HG02884 (cell line): ENCODE results near the gene PLCL1.

Experiments
- ATAC-seq: cut with Tn5 transposase; IDR thresholded peaks from one replicate; pipeline ENCODE4 v1.9.1; 2021; ENCODE audit warnings: mild to moderate bottlenecking, moderate library complexity; ENCODE audit not compliant: unreplicated experiment

The PLCL1 gene

GRCh38 chr2:197884252-197884651 lies 79.9 kb downstream of the PLCL1 start:
- ATAC-seq = no peak

GRCh38 chr2:197885126-197885525 lies 80.7 kb downstream of the PLCL1 start:
- ATAC-seq = no peak

- no peak for ATAC-seq
These were observed 81.2 kb downstream of the PLCL1 start for GRCh38 chr2:197885587-197885986.

- no peak for ATAC-seq
These were observed 83.9 kb downstream of the PLCL1 start for GRCh38 chr2:197888321-197888720.

- ATAC-seq = peak; percentile 99
These were observed 84.6 kb downstream of the PLCL1 start for GRCh38 chr2:197889041-197889440.

- no peak for ATAC-seq
These were observed 85.8 kb downstream of the PLCL1 start for GRCh38 chr2:197890168-197890567.

- ATAC-seq = no peak
These were observed 87.6 kb downstream of the PLCL1 start for GRCh38 chr2:197891897-197892442.

GRCh38 chr2:197893403-197894177 lies 89.2 kb downstream of the PLCL1 start:
- no peak for ATAC-seq

GRCh38 chr2:197894751-197895274 lies 90.4 kb downstream of the PLCL1 start:
- ATAC-seq = no peak

GRCh38 chr2:197897960-197898678 lies 93.7 kb downstream of the PLCL1 start:
- ATAC-seq = no peak

- peak; percentile 77 for ATAC-seq
These were observed 100.1 kb downstream of the PLCL1 start for GRCh38 chr2:197904446-197904845.

GRCh38 chr2:197908156-197908555 lies 103.8 kb downstream of the PLCL1 start:
- ATAC-seq = no peak

GRCh38 chr2:197908990-197909776 lies 104.8 kb downstream of the PLCL1 start:
- ATAC-seq = no peak

- no peak for ATAC-seq
These were observed 107.3 kb downstream of the PLCL1 start for GRCh38 chr2:197911667-197912066.

- ATAC-seq = no peak
These were observed 108.7 kb downstream of the PLCL1 start for GRCh38 chr2:197913084-197913483.

GRCh38 chr2:197914778-197915177 lies 110.4 kb downstream of the PLCL1 start:
- no peak for ATAC-seq

- no peak for ATAC-seq
These were observed 111.3 kb downstream of the PLCL1 start for GRCh38 chr2:197915548-197916265.

GRCh38 chr2:197919487-197919886 lies 115.1 kb downstream of the PLCL1 start:
- ATAC-seq = no peak

GRCh38 chr2:197920088-197920487 lies 115.7 kb downstream of the PLCL1 start:
- ATAC-seq = no peak

- no peak for ATAC-seq
These were observed 116.3 kb downstream of the PLCL1 start for GRCh38 chr2:197920592-197921201.
